Kidney epithelial cell (primary cell): ENCODE measurements around the gene CREBRF. TPM values are rescaled to one million over a fixed set of nuclear protein-coding genes. Genes with fewer than 3 reads are reported as not detected.
"Not testable (repeated sequence)": the region's sequence is repeated elsewhere in the genome, so short reads cannot be mapped to it uniquely, and the experiment has no call there.

Experiments used
- DNase-seq: peaks from one replicate; pipeline ENCODE4 v3.0.0-alpha.2; 2010; ENCODE audit warnings: low read depth
- H3K27me3 ChIP-seq: 2 replicates; pipeline ENCODE4 v1.6.0; 2011; ENCODE audit warnings: low read length; ENCODE audit not compliant: control insufficient read depth, insufficient read depth
- H3K36me3 ChIP-seq: 2 replicates; pipeline ENCODE4 v1.5.1; 2011; ENCODE audit warnings: low read length; ENCODE audit not compliant: control insufficient read depth, insufficient read depth
- H3K4me3 ChIP-seq: 2 replicates; pipeline ENCODE4 v1.5.1; 2011; ENCODE audit warnings: low read depth, mild to moderate bottlenecking, control low read depth, low read length
- CTCF ChIP-seq: IDR thresholded peaks from 2 replicates; pipeline ENCODE4 v1.5.1; 2011; ENCODE audit warnings: mild to moderate bottlenecking, moderate library complexity, low read length, control low read depth, inconsistent platforms; ENCODE audit not compliant: insufficient read depth, poor library complexity, severe bottlenecking
- total RNA-seq: library from RNA; depleted of rRNA; stranded (reverse); fragments of >200 nt; gene quantifications from 2 replicates; pipeline ENCODE4 v1.2.3, GENCODE V29; 2015

CREBRF gene
- total RNA-seq, 1 donor from 2014 or later: 11.4 TPM

DNA sequence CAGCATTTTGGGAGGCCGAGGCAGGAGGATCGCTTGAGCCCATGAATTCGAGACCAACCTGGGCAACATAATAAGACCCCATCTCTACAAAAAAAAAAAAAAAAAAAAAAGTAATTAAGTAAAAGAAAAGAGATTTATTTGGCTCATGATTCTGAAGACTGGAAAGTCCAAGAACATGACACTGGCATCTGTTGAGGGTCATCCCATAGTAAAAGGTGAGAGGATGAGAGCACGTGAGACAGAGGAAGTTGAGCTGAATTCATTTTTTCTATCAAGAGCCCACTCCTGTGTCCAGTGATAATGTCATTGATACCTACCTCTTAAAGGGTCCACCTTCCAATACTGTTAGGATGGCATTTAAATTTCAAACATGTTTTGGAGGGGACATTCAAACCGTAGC, 19.8 kb downstream of the CREBRF start:
- TF ChIP-seq CTCF: no peak
- H3K4me3 ChIP-seq: no peak overlapping the region
- H3K27me3 ChIP-seq: no peaks in the 10 kb centered on the region
- no peak for DNase-seq
- no peaks in the 10 kb centered on the region for H3K36me3 ChIP-seq

GRCh38 chr5:173076471-173076870, 20.3 kb downstream of the CREBRF start:
- DNase-seq, H3K4me3 ChIP-seq: not testable (repeated sequence)

DNA sequence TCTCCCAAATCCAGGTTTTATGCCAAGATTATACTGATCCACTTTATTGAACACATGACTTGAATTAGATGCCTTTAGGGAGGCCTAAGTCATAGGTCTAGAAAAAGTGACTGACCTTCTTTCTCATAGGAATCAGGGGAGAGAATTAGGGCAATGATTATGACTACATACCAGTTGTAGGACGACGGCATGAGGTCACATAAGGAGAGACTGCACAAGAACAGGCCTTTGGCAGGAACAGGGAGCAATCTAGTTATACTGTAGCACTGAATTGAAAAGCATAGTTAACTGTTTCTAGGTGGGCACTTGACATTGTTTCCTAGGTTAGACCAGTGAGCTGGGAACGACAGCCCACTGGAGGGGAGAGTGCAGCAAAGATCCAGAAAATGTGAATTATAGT, 22.7 kb downstream of the CREBRF start:
- DNase-seq: no peak
- no peak for TF ChIP-seq CTCF
- Histone ChIP-seq H3K27me3 (no peaks in the 10 kb centered on the region), H3K36me3 (no peaks in the 10 kb centered on the region), H3K4me3 (no peak overlapping the region)

More at GRCh38 chr5:173076471-173076870, 20.3 kb downstream of the CREBRF start:
- not testable (repeated sequence) for H3K36me3 ChIP-seq, H3K27me3 ChIP-seq

- no peak overlapping the region for H3K4me3 ChIP-seq
- H3K36me3 ChIP-seq: no peaks in the 10 kb centered on the region
These were observed 33.4 kb downstream of the CREBRF start for GRCh38 chr5:173089581-173089980.

GRCh38 chr5:173090639-173091038, 34.5 kb downstream of the CREBRF start:
- no peak for TF ChIP-seq CTCF
- Histone ChIP-seq H3K36me3 (no peaks in the 10 kb centered on the region), H3K27me3 (no peaks in the 10 kb centered on the region), H3K4me3 (no peak overlapping the region)
- no peak for DNase-seq

More at GRCh38 chr5:173089581-173089980, 33.4 kb downstream of the CREBRF start:
- no peak for DNase-seq
- no peaks in the 10 kb centered on the region for H3K27me3 ChIP-seq
- TF ChIP-seq CTCF: no peak

DNA sequence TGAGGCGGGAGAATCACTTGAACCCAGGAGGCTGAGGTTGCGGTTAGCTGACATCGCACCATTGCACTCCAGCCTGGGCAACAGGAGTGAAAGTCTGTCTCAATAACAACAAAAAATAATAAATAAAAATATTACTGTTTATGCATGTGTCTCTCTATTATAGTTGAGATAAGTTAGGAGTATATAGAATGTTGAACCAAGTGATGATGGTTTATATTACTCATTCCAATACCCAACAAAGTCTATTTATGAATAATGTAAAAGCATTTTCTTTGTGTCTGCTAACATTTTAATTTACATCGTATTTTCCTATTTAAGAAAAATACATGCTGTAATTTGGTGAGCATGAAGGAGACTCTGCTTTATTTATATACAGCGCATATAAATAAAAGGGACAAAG, 35.8 kb downstream of the CREBRF start:
- Histone ChIP-seq H3K36me3 (no peaks in the 10 kb centered on the region), H3K27me3 (no peaks in the 10 kb centered on the region), H3K4me3 (no peak overlapping the region)
- no peak for TF ChIP-seq CTCF
- no peak for DNase-seq
